ENCODE results near the gene RIPPLY3.

GRCh38 chr21:36990508-36991205 is 15.8 kb upstream of the RIPPLY3 start:
- TF ChIP-seq MYC (IDR thresholded peaks at IDR 0.05; ENCODE audit: low read depth, low read length) (no peak), POLR2A (IDR thresholded peaks at IDR 0.05; ENCODE audit: extremely low read depth, insufficient read length) (no peak)
- TF ChIP-seq, protein P1, sequence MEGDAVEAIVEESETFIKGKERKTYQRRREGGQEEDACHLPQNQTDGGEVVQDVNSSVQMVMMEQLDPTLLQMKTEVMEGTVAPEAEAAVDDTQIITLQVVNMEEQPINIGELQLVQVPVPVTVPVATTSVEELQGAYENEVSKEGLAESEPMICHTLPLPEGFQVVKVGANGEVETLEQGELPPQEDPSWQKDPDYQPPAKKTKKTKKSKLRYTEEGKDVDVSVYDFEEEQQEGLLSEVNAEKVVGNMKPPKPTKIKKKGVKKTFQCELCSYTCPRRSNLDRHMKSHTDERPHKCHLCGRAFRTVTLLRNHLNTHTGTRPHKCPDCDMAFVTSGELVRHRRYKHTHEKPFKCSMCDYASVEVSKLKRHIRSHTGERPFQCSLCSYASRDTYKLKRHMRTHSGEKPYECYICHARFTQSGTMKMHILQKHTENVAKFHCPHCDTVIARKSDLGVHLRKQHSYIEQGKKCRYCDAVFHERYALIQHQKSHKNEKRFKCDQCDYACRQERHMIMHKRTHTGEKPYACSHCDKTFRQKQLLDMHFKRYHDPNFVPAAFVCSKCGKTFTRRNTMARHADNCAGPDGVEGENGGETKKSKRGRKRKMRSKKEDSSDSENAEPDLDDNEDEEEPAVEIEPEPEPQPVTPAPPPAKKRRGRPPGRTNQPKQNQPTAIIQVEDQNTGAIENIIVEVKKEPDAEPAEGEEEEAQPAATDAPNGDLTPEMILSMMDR (IDR thresholded peaks at IDR 0.05; ENCODE audit: low read depth, low read length), result no peak
- TF ChIP-seq, protein P2, sequence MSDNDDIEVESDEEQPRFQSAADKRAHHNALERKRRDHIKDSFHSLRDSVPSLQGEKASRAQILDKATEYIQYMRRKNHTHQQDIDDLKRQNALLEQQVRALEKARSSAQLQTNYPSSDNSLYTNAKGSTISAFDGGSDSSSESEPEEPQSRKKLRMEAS (IDR thresholded peaks at IDR 0.05; ENCODE audit: low read depth, low read length), result no peak
